GM21717 (cell line): ENCODE measurements around the gene CLDN18.

Experiments
- ATAC-seq: cut with Tn5 transposase; IDR thresholded peaks from one replicate; pipeline ENCODE4 v1.9.1; 2021; ENCODE audit warnings: mild to moderate bottlenecking, moderate library complexity; ENCODE audit not compliant: unreplicated experiment

Gene CLDN18

DNA sequence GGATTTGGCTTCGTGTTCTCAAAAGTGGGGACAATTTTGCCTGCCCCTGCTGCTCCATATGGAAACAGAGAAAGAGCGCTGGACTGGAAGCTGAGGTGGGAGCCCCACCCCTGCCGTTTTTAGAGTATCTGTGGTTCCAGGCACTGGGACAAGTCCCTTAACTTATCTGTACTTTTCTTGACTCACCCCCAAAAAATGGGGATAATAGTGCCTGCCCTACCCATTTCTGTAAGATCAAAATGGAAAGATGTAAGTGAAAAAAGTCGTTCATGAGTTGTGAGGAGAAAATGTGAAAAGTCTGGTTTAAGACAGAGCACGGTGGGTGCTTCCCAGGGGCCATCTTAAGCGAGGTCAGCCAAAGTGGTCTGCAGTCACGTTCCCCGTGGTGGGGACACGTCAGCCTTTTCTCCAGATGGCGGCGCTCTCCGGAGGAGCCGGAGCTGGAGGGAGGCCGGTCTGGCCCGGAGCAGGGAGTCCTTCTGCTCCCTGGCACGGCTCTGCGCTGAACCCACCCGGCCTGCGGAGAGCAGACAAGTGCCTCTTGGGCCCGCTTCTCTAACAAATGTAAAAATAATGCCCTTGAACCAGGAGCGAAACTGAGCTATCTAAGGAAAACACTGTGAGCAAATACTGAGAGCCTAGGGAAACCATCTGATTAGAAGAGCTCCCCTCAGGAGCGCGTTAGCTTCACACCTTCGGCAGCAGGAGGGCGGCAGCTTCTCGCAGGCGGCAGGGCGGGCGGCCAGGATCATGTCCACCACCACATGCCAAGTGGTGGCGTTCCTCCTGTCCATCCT, at the start of gene CLDN18:
Gene CLDN18 (plus strand): TSS at position 690 of the 797 bp plus-strand sequence. CDS start 61 bp downstream, at position 751.
- no peak for ATAC-seq

- no peak for ATAC-seq
These were observed 47.7 kb upstream of the CLDN18 start for GRCh38 chr3:137962251-137962650.

GRCh38 chr3:137963463-137963862, 46.5 kb upstream of the CLDN18 start:
- no peak for ATAC-seq

DNA sequence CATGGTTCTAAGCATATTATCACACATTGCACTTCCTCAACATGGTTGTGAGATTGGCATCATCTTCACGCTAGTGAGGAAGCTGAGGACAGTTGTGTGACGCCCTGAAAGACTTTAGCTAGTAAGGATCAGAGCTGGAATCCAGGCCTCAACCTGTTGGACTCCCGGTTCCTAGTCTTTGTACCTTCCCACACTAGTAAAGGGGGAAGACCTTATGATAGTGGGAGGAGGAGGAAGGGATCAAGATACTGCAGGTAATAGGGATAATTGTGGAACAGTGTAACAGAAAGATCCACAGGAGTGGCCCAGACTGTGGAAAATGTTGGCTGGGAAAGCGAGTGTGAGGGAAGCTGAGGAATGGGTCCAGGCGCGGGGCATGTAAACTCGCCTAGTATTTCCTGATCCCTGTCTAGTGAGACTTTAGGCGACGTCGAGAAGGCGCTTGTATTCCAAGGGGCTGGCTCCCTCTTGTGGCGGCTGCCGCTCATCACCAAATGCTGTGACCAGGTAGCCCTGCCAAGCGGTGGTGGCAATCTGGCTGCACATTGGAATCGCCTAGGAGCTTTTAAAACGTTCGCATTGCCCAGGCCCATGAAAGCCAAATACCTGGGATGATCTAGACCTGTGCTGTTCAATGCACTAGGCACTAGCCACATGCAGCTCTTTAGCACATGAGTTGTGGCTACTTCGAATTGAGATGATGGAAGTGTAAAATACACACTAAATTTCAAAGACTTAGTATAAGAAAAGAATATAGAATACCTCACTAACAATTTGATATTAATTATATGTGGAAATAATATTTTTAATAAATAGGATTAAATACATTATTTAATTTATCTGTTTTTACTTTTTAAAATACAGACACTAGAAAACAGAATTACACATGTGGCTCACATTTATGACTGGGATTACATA, 38.8 kb upstream of the CLDN18 start:
- ATAC-seq, result peak; percentile 82

GRCh38 chr3:137972396-137972795, 37.6 kb upstream of the CLDN18 start:
- ATAC-seq, result no peak

GRCh38 chr3:137978328-137978727, 31.6 kb upstream of the CLDN18 start:
- ATAC-seq, result no peak

DNA sequence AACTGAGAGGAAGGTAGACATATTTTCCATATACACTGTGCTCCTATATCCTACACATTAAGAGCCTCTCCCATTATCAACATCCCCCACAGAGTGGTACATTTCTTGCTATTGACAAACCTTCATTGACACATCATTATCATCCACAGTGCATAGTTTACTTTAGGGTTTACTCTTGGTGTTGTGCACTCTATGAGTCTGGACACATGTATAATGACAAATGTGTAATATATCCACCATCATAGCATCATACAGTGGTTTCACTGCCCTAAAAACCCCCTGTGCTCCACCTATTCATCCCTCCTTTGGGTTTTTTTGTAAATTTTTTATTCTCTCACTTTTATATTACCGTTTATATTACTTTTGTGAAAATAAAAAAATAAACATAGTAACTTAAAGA, 22.2 kb upstream of the CLDN18 start:
- peak; percentile 28 for ATAC-seq

DNA sequence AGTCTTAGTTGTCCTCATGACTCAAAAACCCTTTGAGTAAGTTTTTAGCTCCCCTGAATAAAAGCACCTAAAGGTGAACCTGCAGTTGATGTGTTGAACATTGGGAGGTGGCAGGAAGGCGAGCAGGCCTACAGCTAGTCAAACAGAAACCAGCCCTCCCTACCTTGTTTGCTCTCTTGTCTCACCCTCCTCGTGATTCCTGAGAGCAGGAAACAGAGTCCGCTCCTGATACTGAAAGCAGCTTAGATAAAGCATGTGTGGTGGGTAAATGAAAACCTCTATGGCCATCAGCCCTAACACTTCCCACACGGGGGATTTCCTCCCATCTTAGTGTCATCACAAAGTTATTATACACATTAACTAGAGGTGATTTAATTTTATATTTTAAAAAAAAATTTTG, 21.8 kb upstream of the CLDN18 start:
- ATAC-seq, result peak; percentile 87

DNA sequence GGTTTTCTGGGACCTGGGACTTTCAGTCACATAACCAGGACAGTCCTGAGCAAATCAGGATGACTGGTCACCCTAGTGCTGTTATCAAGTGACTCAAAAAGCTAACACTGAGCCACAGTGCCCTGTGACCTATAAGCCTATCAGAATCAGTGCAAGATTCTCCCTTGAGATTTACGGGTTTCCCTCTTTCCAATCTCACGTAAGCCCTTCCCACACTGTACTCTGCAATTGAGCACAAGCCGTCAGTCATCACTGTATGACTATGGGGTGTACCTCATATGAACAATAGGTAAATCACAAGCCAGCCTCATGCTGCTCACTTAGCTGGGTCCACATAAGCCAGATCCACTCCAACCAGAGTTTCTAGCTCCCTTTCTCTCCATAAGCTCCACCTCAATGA, 21.0 kb upstream of the CLDN18 start:
- peak; percentile 74 for ATAC-seq

- ATAC-seq, result no peak
These were observed 19.5 kb upstream of the CLDN18 start for GRCh38 chr3:137990427-137990826.

GRCh38 chr3:137992592-137992991, 17.4 kb upstream of the CLDN18 start:
- no peak for ATAC-seq

DNA sequence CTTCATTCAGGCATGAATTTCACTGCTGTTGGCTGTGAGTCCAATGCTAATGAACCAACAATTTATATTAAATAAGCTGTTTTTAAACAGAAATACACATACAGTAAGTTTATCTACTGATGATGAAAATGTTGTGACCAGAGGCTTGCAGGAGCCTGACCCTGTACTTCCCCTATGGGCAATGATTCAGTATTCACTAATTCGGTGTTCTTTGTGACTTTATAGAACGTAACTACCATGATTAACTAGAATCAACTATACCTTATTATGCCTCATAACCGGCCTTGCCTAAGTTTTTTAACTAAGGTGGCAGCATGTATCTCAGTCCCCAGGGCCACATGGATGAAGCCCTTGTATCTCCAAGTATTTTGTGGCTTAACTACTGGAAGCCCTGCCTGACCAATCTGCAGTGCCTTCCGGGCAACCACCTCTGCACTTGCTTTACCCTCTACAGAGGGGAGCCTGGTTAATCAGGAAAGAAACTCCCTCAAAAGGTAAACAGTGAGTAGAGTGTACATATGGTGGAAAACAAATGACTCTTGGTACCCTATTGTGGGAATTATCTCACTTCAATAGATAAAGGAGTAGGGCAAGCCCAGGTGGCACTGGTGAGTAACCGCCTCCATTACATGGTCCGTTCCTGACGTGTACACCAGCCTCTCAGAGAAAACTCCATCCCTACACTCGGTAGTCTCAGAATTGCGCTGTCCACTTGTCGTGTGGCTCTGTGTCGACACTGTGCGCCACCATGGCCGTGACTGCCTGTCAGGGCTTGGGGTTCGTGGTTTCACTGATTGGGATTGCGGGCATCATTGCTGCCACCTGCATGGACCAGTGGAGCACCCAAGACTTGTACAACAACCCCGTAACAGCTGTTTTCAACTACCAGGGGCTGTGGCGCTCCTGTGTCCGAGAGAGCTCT, 11.6 kb upstream of the CLDN18 start:
- no peak for ATAC-seq

DNA sequence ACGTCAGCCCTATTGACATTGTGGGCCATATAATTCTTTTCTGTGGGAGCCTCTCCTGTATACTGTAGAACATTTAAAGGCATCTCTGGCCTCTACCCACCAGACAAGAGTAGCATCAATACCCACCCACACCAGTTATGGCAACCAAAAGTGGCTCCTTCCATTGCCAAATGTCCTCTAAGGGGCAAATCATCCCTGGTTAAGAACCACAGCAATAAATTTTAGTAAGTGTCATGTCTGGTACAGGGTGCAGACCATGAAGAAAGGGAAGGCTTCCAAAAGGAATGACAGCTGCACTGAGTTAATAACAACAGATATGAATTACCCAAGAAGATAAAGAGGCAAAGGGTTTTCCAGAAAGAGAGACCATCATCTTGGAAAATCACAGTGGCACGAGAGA, 6.9 kb upstream of the CLDN18 start:
- ATAC-seq, result no peak

DNA sequence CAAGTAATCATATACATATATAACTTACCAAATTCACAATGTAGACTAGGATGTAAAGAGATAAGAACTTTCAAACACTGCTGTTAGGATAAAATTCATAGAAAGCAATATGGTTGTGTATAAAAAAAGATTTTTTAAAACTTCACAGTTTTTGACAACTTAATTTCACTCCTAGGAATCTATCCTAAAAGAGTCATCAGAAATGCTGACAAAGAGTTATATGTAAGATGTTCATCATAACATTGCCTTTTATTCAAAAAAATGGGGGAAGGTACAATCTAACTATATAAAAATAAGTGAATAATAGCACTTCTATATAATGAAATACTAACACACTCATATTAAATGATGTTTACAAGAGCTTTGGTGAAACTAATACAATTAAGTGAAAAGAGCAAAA, 4.3 kb upstream of the CLDN18 start:
- ATAC-seq, result no peak

DNA sequence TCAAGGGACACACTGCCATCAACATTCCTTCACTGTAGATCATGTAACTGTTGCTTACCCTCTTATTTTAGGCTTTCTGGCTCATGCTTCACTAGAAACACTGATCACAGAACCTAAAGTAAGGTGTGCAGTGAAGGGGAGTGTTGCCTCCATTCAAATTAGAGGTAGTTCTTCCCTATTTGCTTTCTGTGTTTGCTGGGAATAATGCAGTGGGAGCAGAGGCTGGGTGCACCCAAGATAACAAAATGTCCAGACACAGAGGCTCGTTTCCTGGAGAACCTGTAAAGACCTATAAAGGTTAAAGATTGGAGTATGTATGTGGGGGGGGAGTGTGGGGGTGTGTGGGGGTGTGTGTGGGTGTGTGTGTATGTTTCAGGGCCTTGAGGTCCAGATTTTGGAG, 2.1 kb upstream of the CLDN18 start:
- no peak for ATAC-seq

GRCh38 chr3:138010273-138010590, 267 bp downstream of the CLDN18 start:
- no peak for ATAC-seq

GRCh38 chr3:138011722-138012121, 1.8 kb downstream of the CLDN18 start:
- no peak for ATAC-seq

DNA sequence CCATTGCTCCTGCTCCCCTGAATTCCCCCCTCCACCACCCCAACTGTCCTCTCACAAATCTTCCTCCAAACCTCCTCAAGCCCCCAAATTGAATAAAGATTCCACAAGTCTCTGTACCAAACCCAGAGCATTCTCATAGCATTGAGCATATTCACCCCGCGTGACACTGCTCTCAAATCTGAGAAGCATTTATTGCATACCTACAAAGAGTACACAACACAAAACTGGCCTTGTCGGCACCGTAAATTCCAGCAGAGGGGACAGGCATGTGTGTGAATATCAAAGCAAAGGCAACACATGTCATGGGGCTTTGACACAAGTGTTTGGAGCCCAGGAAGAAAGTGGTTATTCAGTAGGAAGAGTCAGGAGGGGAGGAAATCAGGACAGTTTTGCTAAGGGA, 2.6 kb downstream of the CLDN18 start:
- no peak for ATAC-seq

- ATAC-seq, result no peak
These were observed 6.1 kb downstream of the CLDN18 start for GRCh38 chr3:138016065-138016464.

- no peak for ATAC-seq
These were observed 9.5 kb downstream of the CLDN18 start for GRCh38 chr3:138019281-138020069.
